NCI-H748 (cell line): Measurements from ENCODE around the gene TACR3.
"Not testable (repeated sequence)": the region's sequence is repeated elsewhere in the genome, so short reads cannot be mapped to it uniquely, and the experiment has no call there.

Experiments used
- DNase-seq: peaks from one replicate; lab custom pipeline; 2025; ENCODE audit not compliant: unreplicated experiment; lab: John Stamatoyannopoulos, UW

The TACR3 gene

GRCh38 chr4:103719830-103720207 is at the start of gene TACR3:
TSS of gene TACR3 (minus strand) at chr4:103719985. CDS start at chr4:103719675, 310 bp downstream.
- DNase-seq = peak; percentile 72

GRCh38 chr4:103757631-103758030 is 37.8 kb upstream of the TACR3 start:
- DNase-seq = no peak

- no peak for DNase-seq
Measured at GRCh38 chr4:103756741-103757140, 37.0 kb upstream of the TACR3 start.

GRCh38 chr4:103754844-103755243 is 35.1 kb upstream of the TACR3 start:
- peak; percentile 90 for DNase-seq

- DNase-seq = peak; percentile 14
Measured at GRCh38 chr4:103753868-103754653, 34.3 kb upstream of the TACR3 start.

GRCh38 chr4:103723150-103723549 is 3.4 kb upstream of the TACR3 start:
- DNase-seq = not testable (repeated sequence)

GRCh38 chr4:103721251-103721650 is 1.5 kb upstream of the TACR3 start:
- DNase-seq = no peak

GRCh38 chr4:103720661-103721060 is 876 bp upstream of the TACR3 start:
- DNase-seq = no peak

GRCh38 chr4:103719105-103719829 is 518 bp downstream of the TACR3 start:
- DNase-seq = peak; percentile 78

- no peak for DNase-seq
Measured at GRCh38 chr4:103692615-103693014, 27.2 kb downstream of the TACR3 start.

- no peak for DNase-seq
Measured at GRCh38 chr4:103673983-103674382, 45.8 kb downstream of the TACR3 start.

- not testable (repeated sequence) for DNase-seq
Measured at GRCh38 chr4:103666764-103667163, 53.0 kb downstream of the TACR3 start.

- DNase-seq = no peak
Measured at GRCh38 chr4:103664436-103665075, 55.2 kb downstream of the TACR3 start.

GRCh38 chr4:103648541-103648940 is 71.2 kb downstream of the TACR3 start:
- no peak for DNase-seq

GRCh38 chr4:103645991-103646390 is 73.8 kb downstream of the TACR3 start:
- no peak for DNase-seq

GRCh38 chr4:103634236-103634635 is 85.5 kb downstream of the TACR3 start:
- DNase-seq = peak; percentile 12

GRCh38 chr4:103626296-103626695 is 93.5 kb downstream of the TACR3 start:
- no peak for DNase-seq

- no peak for DNase-seq
Measured at GRCh38 chr4:103591841-103592240, 127.9 kb downstream of the TACR3 start.

GRCh38 chr4:103567591-103567990 is 152.2 kb downstream of the TACR3 start:
- DNase-seq = no peak

- DNase-seq = not testable (repeated sequence)
Measured at GRCh38 chr4:103559178-103559577, 160.6 kb downstream of the TACR3 start.
